GM23338 (cell line): ENCODE measurements around the gene TMEM255B.
"Not testable (repeated sequence)": the region's sequence is repeated elsewhere in the genome, so short reads cannot be mapped to it uniquely, and the experiment has no call there.

Experiments
- EZH2 ChIP-seq: fragments of 200-600 bp; sonication (generic); IDR thresholded peaks from one replicate; pipeline ENCODE4 v1.8.0; 2017; ENCODE audit warnings: antibody characterized with exemption, mild to moderate bottlenecking, low read depth; ENCODE audit not compliant: unreplicated experiment
- EZH2phosphoT487 ChIP-seq: fragments of 200-600 bp; sonication (generic); IDR thresholded peaks from one replicate; pipeline ENCODE4 v1.8.1; 2018; ENCODE audit warnings: antibody characterized with exemption; ENCODE audit not compliant: unreplicated experiment
- POLR2AphosphoS5 ChIP-seq: IDR thresholded peaks from 2 replicates; pipeline ENCODE4 v1.6.1; 2016; ENCODE audit warnings: antibody characterized with exemption, low read depth
- ZNF331 ChIP-seq: fragments of 250-450 bp; sonication (Bioruptor Pico); IDR thresholded peaks from 2 replicates; pipeline ENCODE4 v1.5.0; 2020; ENCODE audit warnings: low read depth, mild to moderate bottlenecking, moderate library complexity
- TF ChIP-seq, protein P1 (sequence below), 2 experiments: fragments of 200-600 bp in 1 of 2; sonication (generic) in 1 of 2; conservative IDR thresholded peaks; 2 replicates each; pipeline versions ENCODE4 v1.5.1 to v1.6.1; 2016 to 2017; ENCODE audit warnings: antibody characterized with exemption in 2 of 2, low read depth in 2 of 2, mild to moderate bottlenecking in 2 of 2, moderate library complexity in 1 of 2
- TF ChIP-seq, protein P2 (sequence below): IDR thresholded peaks from 2 replicates; pipeline ENCODE4 v1.6.1; 2016; ENCODE audit warnings: antibody characterized with exemption

DNA sequence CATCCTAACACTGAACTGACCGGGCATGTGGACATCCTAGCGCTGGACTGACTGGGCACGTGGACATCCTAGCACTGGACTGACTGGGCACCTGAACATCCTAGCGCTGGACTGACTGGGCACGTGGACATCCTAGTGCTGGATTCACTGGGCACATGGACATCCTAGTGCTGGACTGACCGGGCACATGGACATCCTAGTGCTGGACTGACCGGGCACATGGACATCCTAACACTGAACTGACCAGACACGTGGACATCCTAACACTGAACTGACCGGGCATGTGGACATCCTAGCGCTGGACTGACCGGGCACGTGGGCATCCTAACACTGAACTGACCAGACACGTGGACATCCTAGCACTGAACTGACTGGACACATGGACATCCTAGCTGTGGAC is 30.9 kb downstream of the TMEM255B start:
- TF ChIP-seq, protein P1, sequence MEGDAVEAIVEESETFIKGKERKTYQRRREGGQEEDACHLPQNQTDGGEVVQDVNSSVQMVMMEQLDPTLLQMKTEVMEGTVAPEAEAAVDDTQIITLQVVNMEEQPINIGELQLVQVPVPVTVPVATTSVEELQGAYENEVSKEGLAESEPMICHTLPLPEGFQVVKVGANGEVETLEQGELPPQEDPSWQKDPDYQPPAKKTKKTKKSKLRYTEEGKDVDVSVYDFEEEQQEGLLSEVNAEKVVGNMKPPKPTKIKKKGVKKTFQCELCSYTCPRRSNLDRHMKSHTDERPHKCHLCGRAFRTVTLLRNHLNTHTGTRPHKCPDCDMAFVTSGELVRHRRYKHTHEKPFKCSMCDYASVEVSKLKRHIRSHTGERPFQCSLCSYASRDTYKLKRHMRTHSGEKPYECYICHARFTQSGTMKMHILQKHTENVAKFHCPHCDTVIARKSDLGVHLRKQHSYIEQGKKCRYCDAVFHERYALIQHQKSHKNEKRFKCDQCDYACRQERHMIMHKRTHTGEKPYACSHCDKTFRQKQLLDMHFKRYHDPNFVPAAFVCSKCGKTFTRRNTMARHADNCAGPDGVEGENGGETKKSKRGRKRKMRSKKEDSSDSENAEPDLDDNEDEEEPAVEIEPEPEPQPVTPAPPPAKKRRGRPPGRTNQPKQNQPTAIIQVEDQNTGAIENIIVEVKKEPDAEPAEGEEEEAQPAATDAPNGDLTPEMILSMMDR (conservative IDR thresholded peaks at IDR 0.05; ENCODE audit: low read depth in 2 of 2) = not testable (repeated sequence)
- TF ChIP-seq EZH2; EZH2phosphoT487; POLR2AphosphoS5; ZNF331 (CRISPR knock-in tag): not testable (repeated sequence)
- TF ChIP-seq, protein P2, sequence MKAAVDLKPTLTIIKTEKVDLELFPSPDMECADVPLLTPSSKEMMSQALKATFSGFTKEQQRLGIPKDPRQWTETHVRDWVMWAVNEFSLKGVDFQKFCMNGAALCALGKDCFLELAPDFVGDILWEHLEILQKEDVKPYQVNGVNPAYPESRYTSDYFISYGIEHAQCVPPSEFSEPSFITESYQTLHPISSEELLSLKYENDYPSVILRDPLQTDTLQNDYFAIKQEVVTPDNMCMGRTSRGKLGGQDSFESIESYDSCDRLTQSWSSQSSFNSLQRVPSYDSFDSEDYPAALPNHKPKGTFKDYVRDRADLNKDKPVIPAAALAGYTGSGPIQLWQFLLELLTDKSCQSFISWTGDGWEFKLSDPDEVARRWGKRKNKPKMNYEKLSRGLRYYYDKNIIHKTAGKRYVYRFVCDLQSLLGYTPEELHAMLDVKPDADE = not testable (repeated sequence)
